ENCODE results near the gene ZNF655.

The ZNF655 gene

DNA sequence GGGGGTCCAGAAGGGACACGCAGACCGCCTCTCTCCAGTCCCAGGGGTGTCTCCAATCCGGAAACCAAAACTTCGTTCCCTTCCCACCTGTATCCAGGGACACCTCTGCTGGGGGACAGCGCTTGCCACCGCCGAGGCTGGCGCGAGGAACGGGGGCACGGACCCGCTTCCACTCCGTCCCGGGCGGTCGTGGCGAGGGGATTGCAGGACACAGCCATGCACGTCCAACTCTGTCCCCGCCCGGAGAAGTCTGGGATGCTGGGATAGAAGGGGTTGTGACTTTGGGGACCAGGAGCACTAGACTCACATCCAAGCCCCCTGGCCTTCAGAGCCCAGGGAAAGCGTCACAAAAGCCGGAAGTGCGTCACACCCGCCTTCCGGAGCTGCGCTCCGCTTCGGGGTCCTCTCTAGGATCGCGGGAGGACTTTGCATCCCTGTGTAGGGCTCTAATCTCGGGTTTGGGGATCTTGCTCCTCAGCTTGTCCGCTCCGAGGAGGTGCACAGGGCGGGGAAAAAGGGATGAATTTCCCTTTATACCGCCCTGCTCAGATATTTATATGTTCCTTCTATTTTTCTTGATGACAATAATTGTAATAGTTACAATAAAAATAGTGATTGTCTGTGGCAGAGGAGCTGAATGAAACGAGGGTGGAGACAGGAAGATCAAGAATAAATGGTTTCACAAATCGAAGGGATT is 6.5 kb upstream of the ZNF655 start, which contains the start of gene FAM200A (continued):
- TF ChIP-seq, protein P1, sequence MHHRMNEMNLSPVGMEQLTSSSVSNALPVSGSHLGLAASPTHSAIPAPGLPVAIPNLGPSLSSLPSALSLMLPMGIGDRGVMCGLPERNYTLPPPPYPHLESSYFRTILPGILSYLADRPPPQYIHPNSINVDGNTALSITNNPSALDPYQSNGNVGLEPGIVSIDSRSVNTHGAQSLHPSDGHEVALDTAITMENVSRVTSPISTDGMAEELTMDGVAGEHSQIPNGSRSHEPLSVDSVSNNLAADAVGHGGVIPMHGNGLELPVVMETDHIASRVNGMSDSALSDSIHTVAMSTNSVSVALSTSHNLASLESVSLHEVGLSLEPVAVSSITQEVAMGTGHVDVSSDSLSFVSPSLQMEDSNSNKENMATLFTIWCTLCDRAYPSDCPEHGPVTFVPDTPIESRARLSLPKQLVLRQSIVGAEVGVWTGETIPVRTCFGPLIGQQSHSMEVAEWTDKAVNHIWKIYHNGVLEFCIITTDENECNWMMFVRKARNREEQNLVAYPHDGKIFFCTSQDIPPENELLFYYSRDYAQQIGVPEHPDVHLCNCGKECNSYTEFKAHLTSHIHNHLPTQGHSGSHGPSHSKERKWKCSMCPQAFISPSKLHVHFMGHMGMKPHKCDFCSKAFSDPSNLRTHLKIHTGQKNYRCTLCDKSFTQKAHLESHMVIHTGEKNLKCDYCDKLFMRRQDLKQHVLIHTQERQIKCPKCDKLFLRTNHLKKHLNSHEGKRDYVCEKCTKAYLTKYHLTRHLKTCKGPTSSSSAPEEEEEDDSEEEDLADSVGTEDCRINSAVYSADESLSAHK (tag by site-specific recombination; IDR thresholded peaks at IDR 0.05), result 0 out of 2 replicates have a peak, but pooled peaks have one; percentile 30
- TF ChIP-seq MEIS1 (CRISPR knock-in tag; IDR thresholded peaks at IDR 0.05; ENCODE audit: borderline replicate concordance) (no peak), ZNF335 (tag by site-specific recombination; conservative IDR thresholded peaks at IDR 0.05) (peak; percentile 68), ZNF391 (tag by site-specific recombination; IDR thresholded peaks at IDR 0.05; ENCODE audit: borderline replicate concordance, low read depth) (peak; percentile 50; the same call in 1 of the 2 replicates), ZFP37 (tag by site-specific recombination; IDR thresholded peaks at IDR 0.05) (peak; percentile 84; the same call in 1 of the 2 replicates), ZNF24 (tag by site-specific recombination; IDR thresholded peaks at IDR 0.05) (peak; percentile 64; the same call in 1 of the 2 replicates), ZNF354C (tag by site-specific recombination; IDR thresholded peaks at IDR 0.05; ENCODE audit: borderline replicate concordance, low read depth) (no peak), ZNF558 (tag by site-specific recombination; IDR thresholded peaks at IDR 0.05) (peak; percentile 20; the same call in 1 of the 2 replicates), ZFP3 (tag by site-specific recombination; IDR thresholded peaks at IDR 0.05; ENCODE audit: low read depth) (no peak), ZNF610 (tag by site-specific recombination; IDR thresholded peaks at IDR 0.05; ENCODE audit: borderline replicate concordance) (peak; percentile 43; the same call in 1 of the 2 replicates), SCRT2 (tag by site-specific recombination; IDR thresholded peaks at IDR 0.05) (peak; percentile 58), ZNF571 (tag by site-specific recombination; IDR thresholded peaks at IDR 0.05) (no peak), FEZF1 (tag by site-specific recombination; IDR thresholded peaks at IDR 0.05) (no peak), ZBTB48 (tag by site-specific recombination; IDR thresholded peaks at IDR 0.05) (peak; percentile 97), ZBTB21 (tag by site-specific recombination; IDR thresholded peaks at IDR 0.05) (peak; percentile 100), KLF8 (tag by site-specific recombination; IDR thresholded peaks at IDR 0.05) (peak; percentile 67), SP2 (tag by site-specific recombination; IDR thresholded peaks at IDR 0.05) (peak; percentile 79), ZNF792 (tag by site-specific recombination; IDR thresholded peaks at IDR 0.05) (no peak)
- TF ChIP-seq, protein P2, sequence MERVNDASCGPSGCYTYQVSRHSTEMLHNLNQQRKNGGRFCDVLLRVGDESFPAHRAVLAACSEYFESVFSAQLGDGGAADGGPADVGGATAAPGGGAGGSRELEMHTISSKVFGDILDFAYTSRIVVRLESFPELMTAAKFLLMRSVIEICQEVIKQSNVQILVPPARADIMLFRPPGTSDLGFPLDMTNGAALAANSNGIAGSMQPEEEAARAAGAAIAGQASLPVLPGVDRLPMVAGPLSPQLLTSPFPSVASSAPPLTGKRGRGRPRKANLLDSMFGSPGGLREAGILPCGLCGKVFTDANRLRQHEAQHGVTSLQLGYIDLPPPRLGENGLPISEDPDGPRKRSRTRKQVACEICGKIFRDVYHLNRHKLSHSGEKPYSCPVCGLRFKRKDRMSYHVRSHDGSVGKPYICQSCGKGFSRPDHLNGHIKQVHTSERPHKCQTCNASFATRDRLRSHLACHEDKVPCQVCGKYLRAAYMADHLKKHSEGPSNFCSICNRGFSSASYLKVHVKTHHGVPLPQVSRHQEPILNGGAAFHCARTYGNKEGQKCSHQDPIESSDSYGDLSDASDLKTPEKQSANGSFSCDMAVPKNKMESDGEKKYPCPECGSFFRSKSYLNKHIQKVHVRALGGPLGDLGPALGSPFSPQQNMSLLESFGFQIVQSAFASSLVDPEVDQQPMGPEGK (tag by site-specific recombination; IDR thresholded peaks at IDR 0.05), result peak; percentile 69
- TF ChIP-seq, protein P3, sequence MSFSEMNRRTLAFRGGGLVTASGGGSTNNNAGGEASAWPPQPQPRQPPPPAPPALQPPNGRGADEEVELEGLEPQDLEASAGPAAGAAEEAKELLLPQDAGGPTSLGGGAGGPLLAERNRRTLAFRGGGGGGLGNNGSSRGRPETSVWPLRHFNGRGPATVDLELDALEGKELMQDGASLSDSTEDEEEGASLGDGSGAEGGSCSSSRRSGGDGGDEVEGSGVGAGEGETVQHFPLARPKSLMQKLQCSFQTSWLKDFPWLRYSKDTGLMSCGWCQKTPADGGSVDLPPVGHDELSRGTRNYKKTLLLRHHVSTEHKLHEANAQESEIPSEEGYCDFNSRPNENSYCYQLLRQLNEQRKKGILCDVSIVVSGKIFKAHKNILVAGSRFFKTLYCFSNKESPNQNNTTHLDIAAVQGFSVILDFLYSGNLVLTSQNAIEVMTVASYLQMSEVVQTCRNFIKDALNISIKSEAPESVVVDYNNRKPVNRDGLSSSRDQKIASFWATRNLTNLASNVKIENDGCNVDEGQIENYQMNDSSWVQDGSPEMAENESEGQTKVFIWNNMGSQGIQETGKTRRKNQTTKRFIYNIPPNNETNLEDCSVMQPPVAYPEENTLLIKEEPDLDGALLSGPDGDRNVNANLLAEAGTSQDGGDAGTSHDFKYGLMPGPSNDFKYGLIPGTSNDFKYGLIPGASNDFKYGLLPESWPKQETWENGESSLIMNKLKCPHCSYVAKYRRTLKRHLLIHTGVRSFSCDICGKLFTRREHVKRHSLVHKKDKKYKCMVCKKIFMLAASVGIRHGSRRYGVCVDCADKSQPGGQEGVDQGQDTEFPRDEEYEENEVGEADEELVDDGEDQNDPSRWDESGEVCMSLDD (tag by site-specific recombination; IDR thresholded peaks at IDR 0.05), result peak; percentile 84
- TF ChIP-seq, protein P4, sequence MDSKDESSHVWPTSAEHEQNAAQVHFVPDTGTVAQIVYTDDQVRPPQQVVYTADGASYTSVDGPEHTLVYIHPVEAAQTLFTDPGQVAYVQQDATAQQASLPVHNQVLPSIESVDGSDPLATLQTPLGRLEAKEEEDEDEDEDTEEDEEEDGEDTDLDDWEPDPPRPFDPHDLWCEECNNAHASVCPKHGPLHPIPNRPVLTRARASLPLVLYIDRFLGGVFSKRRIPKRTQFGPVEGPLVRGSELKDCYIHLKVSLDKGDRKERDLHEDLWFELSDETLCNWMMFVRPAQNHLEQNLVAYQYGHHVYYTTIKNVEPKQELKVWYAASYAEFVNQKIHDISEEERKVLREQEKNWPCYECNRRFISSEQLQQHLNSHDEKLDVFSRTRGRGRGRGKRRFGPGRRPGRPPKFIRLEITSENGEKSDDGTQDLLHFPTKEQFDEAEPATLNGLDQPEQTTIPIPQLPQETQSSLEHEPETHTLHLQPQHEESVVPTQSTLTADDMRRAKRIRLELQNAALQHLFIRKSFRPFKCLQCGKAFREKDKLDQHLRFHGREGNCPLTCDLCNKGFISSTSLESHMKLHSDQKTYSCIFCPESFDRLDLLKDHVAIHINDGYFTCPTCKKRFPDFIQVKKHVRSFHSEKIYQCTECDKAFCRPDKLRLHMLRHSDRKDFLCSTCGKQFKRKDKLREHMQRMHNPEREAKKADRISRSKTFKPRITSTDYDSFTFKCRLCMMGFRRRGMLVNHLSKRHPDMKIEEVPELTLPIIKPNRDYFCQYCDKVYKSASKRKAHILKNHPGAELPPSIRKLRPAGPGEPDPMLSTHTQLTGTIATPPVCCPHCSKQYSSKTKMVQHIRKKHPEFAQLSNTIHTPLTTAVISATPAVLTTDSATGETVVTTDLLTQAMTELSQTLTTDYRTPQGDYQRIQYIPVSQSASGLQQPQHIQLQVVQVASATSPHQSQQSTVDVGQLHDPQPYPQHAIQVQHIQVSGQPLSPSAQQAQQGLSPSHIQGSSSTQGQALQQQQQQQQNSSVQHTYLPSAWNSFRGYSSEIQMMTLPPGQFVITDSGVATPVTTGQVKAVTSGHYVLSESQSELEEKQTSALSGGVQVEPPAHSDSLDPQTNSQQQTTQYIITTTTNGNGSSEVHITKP (tag by site-specific recombination; IDR thresholded peaks at IDR 0.05), result peak; percentile 35
- TF ChIP-seq, protein P5, sequence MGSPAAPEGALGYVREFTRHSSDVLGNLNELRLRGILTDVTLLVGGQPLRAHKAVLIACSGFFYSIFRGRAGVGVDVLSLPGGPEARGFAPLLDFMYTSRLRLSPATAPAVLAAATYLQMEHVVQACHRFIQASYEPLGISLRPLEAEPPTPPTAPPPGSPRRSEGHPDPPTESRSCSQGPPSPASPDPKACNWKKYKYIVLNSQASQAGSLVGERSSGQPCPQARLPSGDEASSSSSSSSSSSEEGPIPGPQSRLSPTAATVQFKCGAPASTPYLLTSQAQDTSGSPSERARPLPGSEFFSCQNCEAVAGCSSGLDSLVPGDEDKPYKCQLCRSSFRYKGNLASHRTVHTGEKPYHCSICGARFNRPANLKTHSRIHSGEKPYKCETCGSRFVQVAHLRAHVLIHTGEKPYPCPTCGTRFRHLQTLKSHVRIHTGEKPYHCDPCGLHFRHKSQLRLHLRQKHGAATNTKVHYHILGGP (tag by site-specific recombination; IDR thresholded peaks at IDR 0.05), result 0 out of 2 replicates have a peak, but pooled peaks have one; percentile 10
- TF ChIP-seq, protein P6, sequence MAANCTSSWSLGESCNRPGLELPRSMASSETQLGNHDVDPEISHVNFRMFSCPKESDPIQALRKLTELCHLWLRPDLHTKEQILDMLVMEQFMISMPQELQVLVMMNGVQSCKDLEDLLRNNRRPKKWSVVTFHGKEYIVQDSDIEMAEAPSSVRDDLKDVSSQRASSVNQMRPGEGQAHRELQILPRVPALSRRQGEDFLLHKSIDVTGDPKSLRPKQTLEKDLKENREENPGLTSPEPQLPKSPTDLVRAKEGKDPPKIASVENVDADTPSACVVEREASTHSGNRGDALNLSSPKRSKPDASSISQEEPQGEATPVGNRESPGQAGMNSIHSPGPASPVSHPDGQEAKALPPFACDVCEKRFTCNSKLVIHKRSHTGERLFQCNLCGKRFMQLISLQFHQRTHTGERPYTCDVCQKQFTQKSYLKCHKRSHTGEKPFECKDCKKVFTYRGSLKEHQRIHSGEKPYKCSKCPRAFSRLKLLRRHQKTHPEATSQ (tag by site-specific recombination; IDR thresholded peaks at IDR 0.05), result peak; percentile 82; the same call in 1 of the 2 replicates
- TF ChIP-seq, protein P7, sequence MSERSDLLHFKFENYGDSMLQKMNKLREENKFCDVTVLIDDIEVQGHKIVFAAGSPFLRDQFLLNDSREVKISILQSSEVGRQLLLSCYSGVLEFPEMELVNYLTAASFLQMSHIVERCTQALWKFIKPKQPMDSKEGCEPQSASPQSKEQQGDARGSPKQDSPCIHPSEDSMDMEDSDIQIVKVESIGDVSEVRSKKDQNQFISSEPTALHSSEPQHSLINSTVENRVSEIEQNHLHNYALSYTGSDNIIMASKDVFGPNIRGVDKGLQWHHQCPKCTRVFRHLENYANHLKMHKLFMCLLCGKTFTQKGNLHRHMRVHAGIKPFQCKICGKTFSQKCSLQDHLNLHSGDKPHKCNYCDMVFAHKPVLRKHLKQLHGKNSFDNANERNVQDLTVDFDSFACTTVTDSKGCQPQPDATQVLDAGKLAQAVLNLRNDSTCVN (tag by site-specific recombination; optimal IDR thresholded peaks at IDR 0.05), result peak; percentile 45

Data from HEK293 (cell line).